Eye (tissue), 1 donor: ENCODE measurements around the gene RSBN1.
A peak's percentile ranks its signal among the peaks of the same experiment; 100 is the strongest.

Experiments used
- DNase-seq: peaks from one replicate; pipeline ENCODE4 v3.0.0-alpha.2; 2015

The RSBN1 gene

DNA sequence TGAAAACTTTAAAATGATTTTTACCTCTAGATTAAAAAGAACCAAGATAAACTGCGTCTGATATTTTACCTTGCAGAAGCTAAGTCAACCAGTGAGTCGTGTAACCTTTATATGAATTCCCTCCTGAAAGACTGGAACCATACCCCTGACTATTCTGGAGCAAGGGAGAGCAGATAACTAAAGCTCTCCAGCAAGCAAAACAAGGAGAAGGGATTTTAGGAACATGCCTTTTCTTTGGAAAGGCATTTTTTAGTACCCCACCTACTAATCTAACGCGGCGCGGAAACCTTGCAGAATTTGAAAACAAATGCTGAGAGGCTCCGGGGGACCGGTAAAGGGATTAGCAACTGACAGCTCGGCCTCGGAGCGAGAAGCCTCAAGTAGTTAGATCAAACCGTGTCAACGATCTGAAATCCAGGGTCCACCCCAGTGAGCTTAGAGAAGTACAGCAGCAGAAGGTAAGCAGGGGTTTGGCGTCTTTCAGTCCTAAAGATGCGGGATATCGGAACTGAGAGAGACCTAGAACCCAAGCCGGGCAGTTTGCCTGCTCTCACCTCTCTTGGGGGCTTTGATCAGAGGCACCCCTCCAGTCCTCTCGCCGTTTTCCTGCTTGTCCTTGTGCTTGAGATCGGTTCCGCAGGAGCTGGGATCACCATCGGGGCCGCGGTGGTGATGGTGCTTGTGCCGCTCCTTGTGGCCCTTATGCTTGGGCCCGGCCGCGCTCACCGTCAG, 954 bp downstream of the RSBN1 start:
- no peak for DNase-seq

DNA sequence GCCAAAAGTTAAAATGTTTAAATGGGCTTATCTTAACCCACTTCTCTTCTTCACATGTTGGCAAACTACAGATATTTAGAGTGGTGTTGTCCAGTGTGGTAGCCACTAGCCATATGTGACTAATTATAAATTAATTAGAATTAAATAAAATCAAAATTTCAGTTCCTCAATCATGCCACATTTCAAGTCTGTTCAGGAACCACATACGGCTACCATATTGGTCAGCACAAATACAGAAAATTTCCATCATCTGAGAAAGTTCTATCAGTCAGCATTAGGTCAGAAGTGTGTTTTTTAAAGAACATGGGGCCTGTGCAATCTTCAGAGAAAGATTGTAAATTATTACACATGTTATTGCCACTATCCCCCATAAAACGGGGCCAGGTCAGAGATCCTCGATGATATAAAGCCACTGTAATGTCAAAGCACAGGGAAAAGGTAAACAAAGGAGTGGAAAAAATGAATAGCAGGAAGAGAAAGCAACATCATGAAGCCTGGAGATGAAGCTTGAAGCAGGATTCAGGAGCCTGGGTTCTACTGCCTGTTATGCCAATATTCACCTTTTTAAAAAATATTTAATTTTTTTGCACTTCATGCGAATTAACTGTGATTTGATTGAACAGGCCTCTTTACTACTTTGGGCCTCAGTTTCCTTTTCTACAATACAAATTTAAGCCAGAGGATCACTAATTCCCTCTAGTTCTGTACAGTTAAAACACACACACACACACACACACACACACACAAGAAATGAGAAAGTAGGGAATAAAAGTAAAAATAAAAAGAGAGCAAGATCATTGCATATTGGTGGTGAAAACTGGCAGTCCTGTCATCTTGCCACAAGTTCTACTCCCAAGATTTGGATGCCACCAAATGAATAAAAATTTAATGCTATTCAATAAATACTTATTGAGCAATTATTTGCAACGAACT, 2.3 kb downstream of the RSBN1 start:
- DNase-seq: no peak

DNA sequence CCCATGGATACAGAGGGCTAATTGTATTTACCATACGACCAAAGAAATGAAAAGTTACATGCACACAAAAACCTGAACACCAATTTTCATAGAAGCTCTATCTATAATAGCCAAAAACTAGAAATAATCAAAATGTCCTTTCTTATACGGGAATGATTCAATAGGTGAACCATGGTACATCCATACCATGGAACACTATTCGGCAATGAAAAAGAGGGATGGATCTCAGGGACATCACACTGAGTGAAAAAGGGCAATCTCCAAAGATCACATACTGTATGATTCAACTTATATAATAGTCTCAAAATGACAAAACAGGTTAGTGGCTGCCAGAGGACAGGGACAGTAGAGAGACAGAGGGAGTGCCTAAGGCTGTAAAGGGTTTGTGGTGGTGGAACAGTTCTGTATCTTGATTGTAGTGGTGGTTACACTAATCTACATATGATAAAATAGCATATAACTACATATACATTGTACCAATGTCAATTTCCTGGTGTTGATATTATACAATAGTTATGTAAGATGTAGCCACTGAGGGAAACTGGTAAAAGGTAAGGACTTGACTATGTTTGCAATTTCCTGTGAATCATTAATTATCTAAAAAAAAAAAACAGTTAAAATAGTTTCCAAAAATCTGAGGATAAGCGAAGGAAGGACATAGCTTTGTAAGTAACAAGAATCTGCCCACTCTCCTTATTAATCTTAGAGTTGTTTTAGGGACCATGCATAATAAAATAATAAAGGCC, 3.7 kb downstream of the RSBN1 start:
- DNase-seq: no peak

DNA sequence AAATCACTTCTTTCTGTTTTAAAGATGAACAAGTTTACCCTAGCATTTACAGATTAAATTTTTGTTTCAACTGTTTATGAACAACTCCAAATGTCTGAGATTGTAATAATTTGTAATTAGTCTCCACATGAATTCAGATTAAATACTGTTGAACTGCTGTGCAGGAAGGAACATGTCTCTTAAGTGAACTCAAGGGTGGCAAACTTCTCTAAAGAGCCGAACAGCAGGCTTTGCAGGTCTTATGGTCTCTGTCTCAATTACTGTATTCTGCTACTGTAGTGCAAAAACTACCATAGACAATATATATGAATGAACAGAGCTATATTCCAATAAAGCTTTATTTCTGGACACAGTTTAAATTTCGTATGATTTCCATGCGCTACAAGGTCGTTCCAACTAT, 6.6 kb downstream of the RSBN1 start:
- no peak for DNase-seq

DNA sequence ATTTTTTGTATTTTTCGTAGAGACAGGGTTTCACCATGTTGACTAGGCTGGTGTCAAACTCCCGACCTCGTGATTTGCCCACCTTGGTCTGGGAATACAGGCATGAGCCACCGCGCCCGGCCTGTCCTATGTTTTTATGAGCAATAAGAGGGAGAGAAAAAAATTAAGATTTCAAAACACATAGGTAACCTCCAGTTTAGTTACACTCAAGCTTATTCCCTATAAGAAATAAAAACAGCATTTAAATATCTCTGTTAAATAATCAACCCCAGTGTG, 7.1 kb downstream of the RSBN1 start:
- no peak for DNase-seq

DNA sequence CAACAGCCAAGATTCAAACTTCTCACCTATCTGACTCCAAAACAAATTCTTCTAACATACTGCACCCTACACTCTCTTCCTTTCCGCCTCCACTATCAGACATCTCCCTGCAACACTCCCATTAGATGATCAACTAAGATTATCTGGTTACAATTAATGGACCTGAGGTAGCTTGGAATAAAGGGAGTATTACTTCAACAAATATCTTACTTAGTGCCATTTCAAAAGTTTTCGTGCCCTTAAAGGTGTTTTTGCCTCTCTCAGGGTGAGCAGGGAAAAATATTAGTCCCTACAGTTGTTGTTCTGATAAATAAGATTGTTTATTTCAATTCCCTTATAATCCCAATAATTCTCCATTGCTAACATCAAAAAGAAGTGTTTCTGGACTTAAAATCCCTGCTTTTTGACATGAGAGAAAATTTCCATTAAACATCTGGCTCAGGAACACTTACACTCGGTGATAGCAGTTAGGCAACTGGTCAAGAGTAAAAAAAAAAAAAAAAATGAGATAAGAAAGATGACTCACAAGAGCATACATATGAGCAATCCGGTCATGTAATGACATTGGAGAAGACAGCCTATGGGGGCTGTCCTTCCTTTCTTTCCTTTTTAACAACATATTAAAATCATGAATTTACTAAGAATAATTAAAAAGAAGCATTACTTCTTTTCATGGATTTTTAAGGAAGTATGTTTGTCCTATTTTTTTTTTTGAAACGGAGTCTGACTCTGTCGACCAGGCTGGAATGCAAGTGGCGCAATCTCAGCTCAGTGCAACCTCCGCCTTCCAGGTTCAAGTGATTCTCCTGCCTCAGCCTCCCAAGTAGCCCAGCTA, 7.6 kb downstream of the RSBN1 start:
- no peak for DNase-seq

DNA sequence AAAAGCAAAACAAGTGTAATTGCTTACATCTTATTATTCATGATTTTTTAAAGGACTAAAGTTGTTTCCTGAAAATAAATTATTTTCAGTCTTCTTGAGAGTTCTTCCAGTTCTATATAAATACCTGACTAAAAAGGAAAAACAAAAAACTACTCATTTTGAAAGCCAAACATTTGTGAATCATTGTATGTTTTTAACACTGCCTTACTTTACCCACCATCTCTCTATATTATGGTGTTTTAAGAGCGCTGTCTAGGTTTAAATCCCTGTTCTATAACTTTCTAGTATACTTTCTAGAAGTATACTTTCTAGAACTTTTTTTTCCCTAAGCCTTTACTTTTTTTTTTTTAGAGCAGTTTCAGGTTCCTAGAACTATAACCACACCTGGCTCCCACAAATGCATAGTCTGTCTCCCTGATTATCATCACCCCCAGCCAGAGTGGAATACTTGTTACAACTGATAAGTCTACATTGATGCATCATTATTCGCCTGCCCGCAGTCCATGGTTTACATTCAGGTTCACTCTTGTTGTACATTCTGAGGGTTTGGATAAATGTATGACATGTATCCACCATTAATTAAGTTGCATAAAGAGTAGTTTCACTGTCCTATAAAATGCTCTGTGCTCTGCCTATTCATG, 9.8 kb downstream of the RSBN1 start:
- no peak for DNase-seq

DNA sequence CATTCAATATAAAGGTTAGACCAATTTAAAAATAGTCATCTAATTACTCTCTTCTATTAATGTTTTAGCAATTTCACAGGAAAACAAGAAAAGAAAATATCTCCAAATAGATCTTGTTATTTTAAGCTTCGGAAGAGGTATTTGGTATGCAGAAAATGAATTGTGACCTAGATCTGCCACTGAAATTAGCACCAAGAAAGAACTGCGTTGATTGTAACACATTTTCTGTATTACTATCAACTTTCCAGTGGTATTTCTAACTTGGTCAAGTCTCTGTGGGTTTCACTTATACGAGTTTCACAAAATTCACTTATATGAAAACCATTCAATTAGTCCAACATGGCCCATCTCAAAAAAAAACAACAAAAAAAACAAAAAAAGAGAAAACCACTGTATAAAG, 11.8 kb downstream of the RSBN1 start:
- no peak for DNase-seq

DNA sequence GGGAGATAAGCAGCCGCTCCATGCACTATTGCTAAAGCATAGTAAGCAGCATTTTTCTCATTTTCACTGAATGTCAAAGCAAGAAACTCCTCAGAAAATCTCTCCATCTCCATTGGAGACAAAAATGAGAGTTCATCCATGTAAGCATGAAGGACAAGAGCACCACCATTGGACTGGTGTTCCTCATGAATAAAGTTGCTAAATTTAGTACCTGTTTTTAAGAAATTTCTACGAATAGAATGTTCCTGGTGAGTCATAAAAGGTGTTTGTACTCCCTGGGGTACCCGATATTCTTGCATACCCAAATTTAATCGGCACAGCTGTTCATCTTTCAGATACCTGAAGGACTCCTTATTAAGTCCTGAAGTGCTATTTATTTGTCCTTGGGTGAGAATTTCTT, 14.8 kb downstream of the RSBN1 start:
- no peak for DNase-seq

DNA sequence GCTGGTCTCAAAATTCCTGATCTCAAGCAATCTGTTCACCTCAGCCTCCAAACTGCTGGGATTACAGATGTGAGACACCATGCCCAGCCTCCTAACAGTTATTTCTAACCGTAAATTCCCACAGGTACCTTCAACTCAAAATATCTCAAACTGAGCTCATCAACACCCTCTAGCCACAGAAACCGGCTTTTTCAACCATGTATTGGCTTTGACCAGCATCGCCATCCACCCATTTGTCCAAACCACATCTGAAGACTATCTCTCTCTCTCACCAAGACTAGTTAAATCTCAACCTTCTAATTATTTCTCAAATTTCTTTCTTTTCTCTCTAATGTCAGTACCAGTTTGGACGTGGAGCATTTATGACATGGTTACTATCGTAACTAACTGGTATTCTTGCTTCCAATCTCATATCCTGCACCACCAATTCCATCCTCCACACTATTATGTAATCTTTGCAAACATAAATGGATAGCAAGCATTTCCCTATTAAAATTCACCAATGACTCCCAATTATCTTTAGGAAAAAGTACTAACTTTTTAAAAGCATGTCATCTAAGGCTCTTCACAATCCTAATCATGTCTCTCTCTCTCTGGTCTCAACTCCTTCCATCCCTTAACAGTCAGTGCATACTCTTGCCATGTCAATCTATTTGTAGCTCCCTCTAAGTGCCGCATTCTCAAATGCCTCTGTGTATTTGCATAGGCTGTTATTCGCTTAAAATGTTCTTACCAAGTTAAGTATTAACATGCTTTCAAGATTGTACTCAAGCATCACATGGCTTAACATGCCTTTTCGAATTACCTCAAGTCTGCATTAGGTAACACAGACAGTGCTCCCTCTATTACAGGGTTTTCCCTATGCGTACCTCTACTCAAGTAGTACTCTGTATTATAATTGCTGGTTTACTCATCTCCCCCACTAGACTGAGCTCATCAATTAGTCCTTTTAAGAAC, 18.1 kb downstream of the RSBN1 start:
- no peak for DNase-seq

DNA sequence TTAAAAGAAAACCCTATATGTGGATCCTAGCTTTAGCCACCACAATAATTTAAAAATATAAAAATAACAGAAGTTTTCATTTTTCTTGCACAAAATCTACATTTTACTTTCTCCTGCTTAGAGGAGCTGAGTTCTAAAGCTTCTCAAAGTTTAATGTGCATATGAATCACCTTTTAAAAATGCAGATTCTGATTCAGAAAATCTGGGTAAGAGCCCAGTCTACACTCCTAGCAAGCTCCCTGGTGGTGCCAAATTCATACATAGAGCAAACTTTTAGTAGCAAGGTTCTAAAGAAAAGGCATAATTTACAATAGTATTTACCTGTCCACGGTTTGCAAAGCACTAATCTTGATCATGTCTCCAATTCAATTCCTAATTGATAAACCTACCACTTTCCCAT, 19.3 kb downstream of the RSBN1 start:
- DNase-seq: no peak

DNA sequence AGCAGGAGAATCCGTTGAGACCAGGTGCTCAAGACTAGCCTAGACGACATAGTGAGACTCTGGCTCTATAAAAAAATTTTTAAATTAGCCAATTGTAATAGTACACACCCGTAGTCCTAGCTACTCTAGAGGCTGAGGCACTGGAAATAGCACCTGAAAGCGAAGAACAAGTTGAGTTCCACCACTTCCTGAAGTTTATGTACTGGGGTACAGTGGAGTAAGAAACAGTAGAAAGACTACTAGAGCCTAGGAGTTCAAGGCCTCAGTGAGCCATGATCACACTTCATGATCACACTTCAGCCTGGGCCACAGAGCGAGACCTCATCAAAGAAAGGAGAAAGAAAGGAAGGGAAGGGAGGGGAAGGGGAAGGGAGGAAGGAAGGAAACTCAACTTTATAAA, 19.8 kb downstream of the RSBN1 start:
- DNase-seq: no peak

DNA sequence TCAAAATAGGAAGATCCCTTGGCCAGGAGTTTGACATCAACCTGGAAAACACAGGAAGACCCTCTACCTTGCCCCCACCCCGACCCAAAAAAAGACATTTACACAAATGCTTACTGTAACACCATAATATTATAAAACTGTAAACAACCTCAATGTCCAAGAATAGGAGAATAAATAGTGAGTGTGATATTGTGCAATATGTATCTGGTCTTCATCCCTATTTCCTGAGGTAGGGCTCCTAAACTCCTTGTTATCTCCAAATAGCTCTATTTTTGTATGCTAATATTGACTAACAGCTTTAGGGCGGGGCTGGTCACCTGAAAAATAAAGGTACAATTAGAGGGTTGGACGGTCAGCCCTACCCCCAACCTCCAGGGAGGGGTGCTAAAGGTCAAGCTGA, 23.5 kb downstream of the RSBN1 start:
- no peak for DNase-seq

DNA sequence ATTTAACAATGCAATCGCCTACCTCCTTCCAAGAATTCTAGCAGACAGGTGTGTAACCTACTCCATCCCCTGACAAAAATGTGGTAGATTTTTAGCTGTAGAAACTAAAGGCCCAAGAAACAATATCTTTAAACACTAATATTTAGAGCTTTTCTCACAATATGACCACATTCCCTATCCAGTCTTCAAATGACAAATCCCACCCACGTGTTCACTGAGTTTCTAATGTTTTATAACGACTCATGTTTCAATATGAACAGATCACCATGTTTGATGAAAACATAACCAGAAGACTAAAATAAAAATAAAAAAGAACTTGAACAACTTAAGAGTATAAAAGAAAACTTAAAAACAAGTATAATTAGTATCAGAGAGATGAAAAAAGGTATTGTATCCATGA, 24.6 kb downstream of the RSBN1 start:
- DNase-seq: no peak

DNA sequence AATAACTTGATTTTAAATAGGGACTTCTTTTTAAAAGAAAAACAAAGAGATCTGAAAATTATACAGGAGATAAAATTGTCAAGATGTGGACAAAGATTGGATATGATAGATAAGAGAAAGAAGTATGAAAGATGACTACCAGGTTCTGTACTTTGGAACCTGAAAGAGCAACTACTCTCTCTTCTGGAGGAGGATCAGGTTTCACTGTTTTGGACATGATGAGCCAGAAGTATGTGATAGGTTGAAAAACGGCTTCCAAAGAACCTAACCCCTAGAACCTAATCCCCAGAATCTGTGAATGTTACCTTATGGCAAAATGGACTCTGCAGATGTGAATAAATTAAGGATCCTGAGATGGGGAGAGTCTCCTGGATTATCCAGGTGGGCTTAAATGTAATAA, 26.2 kb downstream of the RSBN1 start:
- no peak for DNase-seq

DNA sequence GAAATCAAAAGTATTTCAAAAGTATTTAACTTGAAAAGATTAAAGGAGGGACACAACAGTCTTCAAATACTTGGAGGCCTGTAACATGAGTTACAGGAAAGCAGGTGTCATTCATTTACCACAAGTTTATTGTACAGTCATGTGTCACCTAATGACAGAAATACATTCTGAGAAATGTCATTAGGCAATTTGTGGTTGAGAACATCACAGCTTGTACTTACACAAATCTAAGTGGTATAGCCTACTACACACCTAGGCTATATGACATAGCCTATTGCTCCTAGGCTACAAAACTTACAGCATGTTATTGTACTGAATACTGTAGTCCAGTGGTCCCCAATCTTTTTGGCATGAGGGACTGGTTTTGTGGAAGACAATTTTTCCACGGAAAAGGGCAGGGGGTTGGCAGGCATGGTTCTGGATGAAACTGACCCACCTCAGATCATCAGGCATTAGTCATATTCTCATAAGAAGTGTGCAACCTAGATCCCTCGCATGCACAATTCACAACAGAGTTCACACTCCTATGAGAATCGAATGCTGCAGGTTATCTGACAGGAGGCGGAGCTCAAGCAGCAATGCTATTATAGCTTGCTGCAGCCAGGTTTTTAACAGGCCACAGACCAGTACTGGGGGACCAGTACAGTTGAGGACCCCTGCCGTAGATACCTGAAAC, 28.0 kb downstream of the RSBN1 start:
- no peak for DNase-seq

DNA sequence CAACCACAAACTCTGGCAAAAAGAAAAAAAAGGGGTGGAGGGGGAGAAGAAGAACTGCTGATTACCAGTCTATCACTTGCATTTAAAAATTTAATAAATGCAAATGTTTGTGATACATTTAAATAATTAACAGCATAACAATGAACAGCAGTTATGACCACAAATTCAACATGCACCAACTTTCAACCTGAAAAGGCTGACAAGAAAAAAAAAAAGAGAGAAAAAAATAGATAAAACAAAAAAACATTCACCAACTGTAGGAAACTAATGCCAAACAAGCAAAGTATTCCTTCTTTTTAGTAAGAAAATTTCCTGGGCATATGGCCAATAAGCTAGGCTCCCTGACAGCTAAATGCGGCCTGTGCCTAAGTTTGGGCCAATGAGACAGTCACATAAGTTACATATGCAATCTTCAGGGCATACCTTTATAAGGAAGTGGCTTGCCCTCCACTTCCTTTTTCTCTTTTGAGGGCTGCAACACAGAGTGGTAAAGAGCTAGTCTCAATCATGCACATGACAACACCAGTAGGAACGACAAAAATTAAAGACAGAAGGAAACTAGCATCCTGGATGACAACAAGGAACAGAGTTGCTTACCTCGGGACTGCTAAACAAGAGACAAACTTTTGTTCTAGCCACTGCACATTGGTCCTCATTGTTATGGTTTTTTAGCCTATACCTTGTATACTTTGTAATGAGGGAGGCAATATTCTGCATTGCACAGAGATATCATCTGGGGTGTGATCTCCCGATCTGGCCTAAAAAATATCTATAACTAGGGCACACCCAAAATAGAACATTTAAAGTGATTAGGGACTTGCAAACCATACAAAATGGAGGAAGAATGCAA, 28.8 kb downstream of the RSBN1 start:
- peak; percentile 23 for DNase-seq

DNA sequence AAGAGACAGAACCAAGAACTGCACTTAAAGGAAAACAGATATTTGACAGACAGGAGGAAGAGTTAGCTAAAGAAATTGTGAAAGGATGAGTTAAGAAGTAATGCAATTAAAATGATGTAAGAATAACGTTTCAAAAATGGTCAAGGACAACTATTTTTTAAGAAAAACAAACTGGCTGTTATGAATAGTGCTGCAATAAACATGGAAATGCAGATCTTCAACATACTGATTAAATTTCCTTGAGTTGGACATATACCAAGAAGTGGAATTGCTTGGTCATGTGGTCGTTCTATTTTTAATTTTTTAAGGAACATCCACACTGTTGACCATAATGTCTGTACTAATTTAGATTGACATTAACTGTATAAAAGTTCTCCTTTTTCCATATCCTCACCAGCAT, 29.9 kb downstream of the RSBN1 start:
- peak; percentile 15 for DNase-seq

DNA sequence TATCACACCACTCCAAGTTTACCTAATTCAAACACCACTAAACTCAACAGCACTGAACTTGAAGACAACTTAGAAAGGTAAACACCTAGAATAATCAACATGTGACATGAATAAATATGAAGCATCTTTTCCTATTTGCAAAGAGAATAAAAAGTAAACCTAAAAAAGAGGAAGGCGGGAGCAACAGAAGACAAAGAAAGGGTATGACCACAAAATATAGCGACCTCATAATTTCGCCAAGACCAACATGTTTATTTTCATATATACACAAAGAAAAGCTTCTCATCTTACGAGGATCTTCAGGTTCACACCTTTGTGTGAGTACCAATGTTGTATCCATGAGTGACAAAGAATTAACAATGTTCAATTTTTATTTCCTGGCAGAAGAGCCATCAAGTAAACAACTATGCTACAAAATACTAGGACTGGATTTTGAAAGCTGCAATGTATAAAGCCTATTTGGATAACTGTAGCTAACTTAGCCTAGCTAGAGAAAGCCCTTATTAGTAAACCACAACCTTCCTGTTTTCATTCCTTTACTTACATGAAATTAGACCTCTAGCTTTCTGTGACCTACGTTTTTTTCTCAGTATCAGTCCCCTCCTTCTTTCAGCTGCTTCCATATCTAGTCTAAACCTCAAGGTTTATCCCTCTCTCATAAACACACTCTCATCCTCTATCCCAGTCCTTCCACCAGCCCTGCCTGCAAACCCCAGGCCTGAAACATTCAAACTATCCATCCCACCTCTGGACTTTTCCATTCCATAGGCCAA, 31.7 kb downstream of the RSBN1 start:
- DNase-seq: no peak
